ENCODE results near the gene SLC36A3. TPM values are rescaled to one million over a fixed set of nuclear protein-coding genes. Genes with fewer than 3 reads are reported as not detected.
"Not testable (repeated sequence)": the region's sequence is repeated elsewhere in the genome, so short reads cannot be mapped to it uniquely, and the experiment has no call there.

Gene SLC36A3
- total RNA-seq, 4 donors from 2014 or later = not detected

DNA sequence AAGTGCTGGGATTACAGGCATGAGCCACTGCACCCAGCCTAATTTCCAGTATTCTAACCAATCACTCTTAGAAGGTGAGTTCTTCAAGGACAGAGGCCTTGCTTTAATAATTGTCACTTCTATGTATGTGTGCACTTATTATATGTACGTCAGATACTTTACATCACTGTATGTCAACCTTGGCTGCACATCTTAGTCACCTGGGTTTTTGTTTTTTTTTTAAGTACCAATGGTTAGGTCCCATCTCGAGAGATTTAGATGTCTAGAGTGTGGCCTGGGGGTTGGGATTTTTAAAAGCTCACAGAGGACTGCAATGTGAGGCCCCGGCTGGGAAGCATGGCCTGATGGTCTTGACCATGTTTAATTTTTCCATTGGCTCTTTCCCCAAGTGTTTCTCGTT lies 60.4 kb downstream of the SLC36A3 start:
- TF ChIP-seq POLR2A (IDR thresholded peaks at IDR 0.05; ENCODE audit: low read depth) (no peak), EP300 (IDR thresholded peaks at IDR 0.05) (no peak), POLR2AphosphoS5 (IDR thresholded peaks at IDR 0.05) (no peak)
- TF ChIP-seq, protein P1, sequence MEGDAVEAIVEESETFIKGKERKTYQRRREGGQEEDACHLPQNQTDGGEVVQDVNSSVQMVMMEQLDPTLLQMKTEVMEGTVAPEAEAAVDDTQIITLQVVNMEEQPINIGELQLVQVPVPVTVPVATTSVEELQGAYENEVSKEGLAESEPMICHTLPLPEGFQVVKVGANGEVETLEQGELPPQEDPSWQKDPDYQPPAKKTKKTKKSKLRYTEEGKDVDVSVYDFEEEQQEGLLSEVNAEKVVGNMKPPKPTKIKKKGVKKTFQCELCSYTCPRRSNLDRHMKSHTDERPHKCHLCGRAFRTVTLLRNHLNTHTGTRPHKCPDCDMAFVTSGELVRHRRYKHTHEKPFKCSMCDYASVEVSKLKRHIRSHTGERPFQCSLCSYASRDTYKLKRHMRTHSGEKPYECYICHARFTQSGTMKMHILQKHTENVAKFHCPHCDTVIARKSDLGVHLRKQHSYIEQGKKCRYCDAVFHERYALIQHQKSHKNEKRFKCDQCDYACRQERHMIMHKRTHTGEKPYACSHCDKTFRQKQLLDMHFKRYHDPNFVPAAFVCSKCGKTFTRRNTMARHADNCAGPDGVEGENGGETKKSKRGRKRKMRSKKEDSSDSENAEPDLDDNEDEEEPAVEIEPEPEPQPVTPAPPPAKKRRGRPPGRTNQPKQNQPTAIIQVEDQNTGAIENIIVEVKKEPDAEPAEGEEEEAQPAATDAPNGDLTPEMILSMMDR (IDR thresholded peaks at IDR 0.05) = no peak
- H3K36me3 ChIP-seq = no peaks in the 10 kb centered on the region
- no peak overlapping the region for H3K4me3 ChIP-seq
- intact Hi-C loops (cut with DNase I) = loop anchor here (10.0 kb wide), 1 partner anchor 188 kb away; no protein-coding TSS in a partner anchor
- H3K27me3 ChIP-seq = no peaks in the 10 kb centered on the region
- peaks cover 6 to 19% (median 15%) of the 10 kb centered on the region in 4 donors for H3K4me1 ChIP-seq
- no peak overlapping the region for H3K27ac ChIP-seq (replicated peaks in 1 of 4)
- no peak for DNase-seq (ENCODE audit: extremely low spot score)
- no peaks in the 10 kb centered on the region for H3K9me3 ChIP-seq
- 94% methylated on average over 4 of the region's 4 CpGs for WGBS

GRCh38 chr5:151240924-151241635 lies 62.5 kb downstream of the SLC36A3 start:
- no peaks in the 10 kb centered on the region for H3K9me3 ChIP-seq
- intact Hi-C loops (cut with DNase I) = loop anchor here (10.0 kb wide), 1 partner anchor 186 kb away; no protein-coding TSS in a partner anchor
- H3K27ac ChIP-seq (replicated peaks in 1 of 4) = no peak overlapping the region
- no peak for DNase-seq (ENCODE audit: extremely low spot score)
- TF ChIP-seq, protein P1 (IDR thresholded peaks at IDR 0.05) = no peak
- TF ChIP-seq POLR2A (IDR thresholded peaks at IDR 0.05; ENCODE audit: low read depth) = no peak
- no peak for TF ChIP-seq POLR2AphosphoS5 (IDR thresholded peaks at IDR 0.05)
- TF ChIP-seq EP300 (IDR thresholded peaks at IDR 0.05) = no peak
- peaks cover 6 to 28% (median 24%) of the 10 kb centered on the region in 4 donors for H3K4me1 ChIP-seq
- H3K36me3 ChIP-seq = no peaks in the 10 kb centered on the region
- no peaks in the 10 kb centered on the region for H3K27me3 ChIP-seq
- no peak overlapping the region for H3K4me3 ChIP-seq
- 77% methylated on average over 2 of the region's 2 CpGs for WGBS

- WGBS = 91% methylated on average over 10 of the region's 10 CpGs
- H3K27ac ChIP-seq (replicated peaks in 1 of 4) = peak overlapping the region in 1 of 4 donors; percentile 85
Measured at GRCh38 chr5:151240268-151240835, 63.2 kb downstream of the SLC36A3 start.

DNA sequence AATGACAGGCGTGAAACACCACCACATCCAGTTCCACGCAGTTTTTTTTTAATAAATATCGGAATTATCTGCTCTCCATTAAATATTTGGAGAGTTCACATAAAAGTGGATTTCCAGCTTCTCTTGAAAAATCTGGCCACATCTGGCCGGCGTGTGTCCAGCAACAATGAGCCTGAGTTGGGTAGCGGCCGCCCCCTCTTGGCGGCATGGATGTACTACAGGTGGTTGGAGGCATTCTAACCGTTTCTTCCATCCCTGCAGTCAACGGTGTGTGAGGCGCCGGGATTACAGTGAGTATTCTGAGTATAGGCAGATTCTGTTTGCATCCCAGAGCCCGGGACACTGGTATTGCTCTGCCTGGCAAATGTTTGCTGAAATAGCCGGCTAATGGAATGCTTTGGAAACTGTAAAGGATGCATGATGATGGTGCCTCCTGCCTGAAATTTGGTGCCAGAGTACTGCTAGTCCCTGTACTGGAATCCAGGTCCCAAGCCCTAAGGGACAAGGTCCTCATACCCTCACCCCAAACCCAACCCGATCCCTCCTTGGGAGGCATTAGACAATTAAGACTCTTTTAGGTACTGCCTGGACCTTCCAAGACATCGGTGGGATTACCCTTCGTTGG lies 64.2 kb downstream of the SLC36A3 start:
- Histone ChIP-seq H3K27me3 (no peaks in the 10 kb centered on the region), H3K36me3 (no peaks in the 10 kb centered on the region), H3K9me3 (no peaks in the 10 kb centered on the region), H3K4me3 (peak overlapping the region; percentile 41 to 48 (median 44)), H3K27ac (replicated peaks in 1 of 4) (peak overlapping the region; percentile 81 to 85 (median 83)), H3K4me1 (peaks cover 19 to 41% (median 37%) of the 10 kb centered on the region in 4 donors)
- DNase-seq (ENCODE audit: extremely low spot score) = no peak
- TF ChIP-seq POLR2A (IDR thresholded peaks at IDR 0.05; ENCODE audit: low read depth) (no peak), EP300 (IDR thresholded peaks at IDR 0.05) (no peak), POLR2AphosphoS5 (IDR thresholded peaks at IDR 0.05) (peak; percentile 12 to 61)
- TF ChIP-seq, protein P1 (IDR thresholded peaks at IDR 0.05) = peak; percentile 61 to 81 (median 77)
- WGBS = 48% methylated on average over 16 of the region's 17 CpGs
- intact Hi-C loops (cut with DNase I) = loop anchor here (2.0 to 5.0 kb wide), 2 partner anchors 72 to 113 kb away; no protein-coding TSS in a partner anchor

More at GRCh38 chr5:151240268-151240835, 63.2 kb downstream of the SLC36A3 start:
- H3K4me3 ChIP-seq; H3K9me3 ChIP-seq; H3K36me3 ChIP-seq; H3K27me3 ChIP-seq; DNase-seq (ENCODE audit: extremely low spot score): not testable (repeated sequence)
- intact Hi-C loops (cut with DNase I) = loop anchor here (10.0 kb wide), 1 partner anchor 186 kb away; no protein-coding TSS in a partner anchor
- H3K4me1 ChIP-seq = peaks cover 9 to 31% (median 27%) of the 10 kb centered on the region in 4 donors

GRCh38 chr5:151238303-151238741 lies 65.2 kb downstream of the SLC36A3 start:
- Histone ChIP-seq H3K36me3 (no peaks in the 10 kb centered on the region), H3K27ac (replicated peaks in 1 of 4) (peak overlapping the region; percentile 81 to 85 (median 83)), H3K27me3 (no peaks in the 10 kb centered on the region), H3K9me3 (no peaks in the 10 kb centered on the region), H3K4me3 (peak overlapping the region; percentile 41 to 48 (median 44)), H3K4me1 (peaks cover 24 to 51% (median 44%) of the 10 kb centered on the region in 4 donors)
- intact Hi-C loops (cut with DNase I) = loop anchor here (2.0 to 5.0 kb wide), 2 partner anchors 71 to 112 kb away; no protein-coding TSS in a partner anchor
- WGBS = 31% methylated on average over 12 of the region's 14 CpGs
- TF ChIP-seq, protein P1 (IDR thresholded peaks at IDR 0.05) = no peak
- TF ChIP-seq POLR2AphosphoS5 (IDR thresholded peaks at IDR 0.05) = peak; percentile 44 to 50
- TF ChIP-seq EP300 (IDR thresholded peaks at IDR 0.05) = no peak
- TF ChIP-seq POLR2A (IDR thresholded peaks at IDR 0.05; ENCODE audit: low read depth) = no peak
- DNase-seq (ENCODE audit: extremely low spot score) = no peak
